ENCODE measurements around the gene ADGRL4.

- no peak for TF ChIP-seq CTCF (conservative IDR thresholded peaks at IDR 0.05 in 1 of 2, IDR thresholded peaks at IDR 0.05 in 1 of 2; ENCODE audit: low read depth in 1 of 2, low read length in 2 of 2)
- no peak for TF ChIP-seq EZH2 (IDR thresholded peaks at IDR 0.05; ENCODE audit: low read length, missing control alignments)
Observed at GRCh38 chr1:78911956-78912880, 94.3 kb downstream of the ADGRL4 start.

All from fibroblast of lung (primary cell).